Upper lobe of right lung (tissue), 1 donor: ENCODE measurements around the gene TACC2. TPM values are rescaled to one million over a fixed set of nuclear protein-coding genes. Genes with fewer than 3 reads are reported as not detected.
A peak's percentile ranks its signal among the peaks of the same experiment; 100 is the strongest.

Experiments used
- ATAC-seq: fragments of 200-7000 bp; cut with Tn5 transposase; one replicate; pipeline ENCODE4 v1.9.1; 2020; ENCODE audit warnings: mild to moderate bottlenecking, moderate library complexity
- DNase-seq: peaks from one replicate; pipeline ENCODE4 v3.0.0-alpha.2; 2020
- H3K27ac ChIP-seq: fragments of 200-600 bp; one replicate; pipeline ENCODE4 v1.8.0; 2022
- H3K27me3 ChIP-seq: fragments of 200-600 bp; one replicate; pipeline ENCODE4 v1.8.0; 2022; ENCODE audit warnings: mild to moderate bottlenecking
- H3K36me3 ChIP-seq: fragments of 200-600 bp; one replicate; pipeline ENCODE4 v1.8.0; 2022
- H3K4me1 ChIP-seq: fragments of 200-600 bp; one replicate; pipeline ENCODE4 v1.8.0; 2022
- H3K4me3 ChIP-seq: fragments of 200-600 bp; one replicate; pipeline ENCODE4 v1.8.0; 2022; ENCODE audit warnings: mild to moderate bottlenecking
- H3K9me3 ChIP-seq: fragments of 200-600 bp; one replicate; pipeline ENCODE4 v1.8.0; 2022
- intact Hi-C: fragments of 100-400 bp; cut with DNase I; formaldehyde crosslinking; loops from one replicate; pipeline ENCODE4 v1.11.0; 2022
- total RNA-seq: library from RNA; stranded (reverse); fragmentation: NEBNext Ultra II Directional; extraction: Animal tissue kit (Norgen Biotek cat#: 25700); gene quantifications from one replicate; pipeline ENCODE4 v1.2.1, GENCODE V29; 2021
- TF ChIP-seq, protein P1 (sequence below): fragments of 200-600 bp; IDR thresholded peaks from one replicate; pipeline ENCODE4 v1.8.0; 2022; ENCODE audit warnings: antibody characterized with exemption
- donor health status: DM: no; HTN: yes; CAD: no; lungs with severe emphysema.

The TACC2 gene
- total RNA-seq, 1 donor from 2014 or later: 236 TPM

DNA sequence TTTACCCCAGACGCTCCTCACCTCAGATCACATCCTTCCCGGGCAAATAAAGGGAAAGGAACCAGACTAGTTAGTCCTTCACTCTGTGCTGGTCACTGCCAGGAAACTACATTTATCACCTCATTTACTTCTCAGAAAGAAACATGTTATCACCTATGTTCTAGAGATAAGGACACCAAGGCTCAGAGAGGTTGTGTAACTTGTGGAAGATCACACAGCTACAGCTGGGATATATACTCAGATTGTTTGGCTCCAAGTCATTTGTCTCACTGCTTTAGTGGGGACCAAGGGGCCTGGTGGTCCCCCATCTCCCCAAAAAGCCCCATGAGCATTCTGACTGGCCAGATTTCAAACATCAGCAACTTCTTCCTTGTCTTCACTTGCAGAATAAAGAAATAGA, 264.6 kb downstream of the TACC2 start:
- peaks cover 49% of the 10 kb centered on the region for H3K36me3 ChIP-seq
- no peak overlapping the region for H3K4me3 ChIP-seq
- no peak for ATAC-seq
- no peaks in the 10 kb centered on the region for H3K9me3 ChIP-seq
- intact Hi-C loops: no loop called here
- no peak for DNase-seq
- H3K4me1 ChIP-seq: no peaks in the 10 kb centered on the region
- TF ChIP-seq, protein P1, sequence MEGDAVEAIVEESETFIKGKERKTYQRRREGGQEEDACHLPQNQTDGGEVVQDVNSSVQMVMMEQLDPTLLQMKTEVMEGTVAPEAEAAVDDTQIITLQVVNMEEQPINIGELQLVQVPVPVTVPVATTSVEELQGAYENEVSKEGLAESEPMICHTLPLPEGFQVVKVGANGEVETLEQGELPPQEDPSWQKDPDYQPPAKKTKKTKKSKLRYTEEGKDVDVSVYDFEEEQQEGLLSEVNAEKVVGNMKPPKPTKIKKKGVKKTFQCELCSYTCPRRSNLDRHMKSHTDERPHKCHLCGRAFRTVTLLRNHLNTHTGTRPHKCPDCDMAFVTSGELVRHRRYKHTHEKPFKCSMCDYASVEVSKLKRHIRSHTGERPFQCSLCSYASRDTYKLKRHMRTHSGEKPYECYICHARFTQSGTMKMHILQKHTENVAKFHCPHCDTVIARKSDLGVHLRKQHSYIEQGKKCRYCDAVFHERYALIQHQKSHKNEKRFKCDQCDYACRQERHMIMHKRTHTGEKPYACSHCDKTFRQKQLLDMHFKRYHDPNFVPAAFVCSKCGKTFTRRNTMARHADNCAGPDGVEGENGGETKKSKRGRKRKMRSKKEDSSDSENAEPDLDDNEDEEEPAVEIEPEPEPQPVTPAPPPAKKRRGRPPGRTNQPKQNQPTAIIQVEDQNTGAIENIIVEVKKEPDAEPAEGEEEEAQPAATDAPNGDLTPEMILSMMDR: no peak
- no peak overlapping the region for H3K27ac ChIP-seq
- no peaks in the 10 kb centered on the region for H3K27me3 ChIP-seq

GRCh38 chr10:122254831-122255230, 265.9 kb downstream of the TACC2 start:
- Histone ChIP-seq H3K4me1 (no peaks in the 10 kb centered on the region), H3K27ac (no peak overlapping the region), H3K36me3 (peaks cover 36% of the 10 kb centered on the region), H3K9me3 (no peaks in the 10 kb centered on the region), H3K27me3 (no peaks in the 10 kb centered on the region), H3K4me3 (no peak overlapping the region)
- intact Hi-C loops: no loop called here
- DNase-seq (no peak), ATAC-seq (no peak)
- TF ChIP-seq, protein P1: no peak

- no peaks in the 10 kb centered on the region for H3K27me3 ChIP-seq
- H3K27ac ChIP-seq: no peak overlapping the region
- DNase-seq (no peak), ATAC-seq (no peak)
- peaks cover 36% of the 10 kb centered on the region for H3K36me3 ChIP-seq
- intact Hi-C loops: no loop called here
- no peaks in the 10 kb centered on the region for H3K4me1 ChIP-seq
- H3K4me3 ChIP-seq: no peak overlapping the region
- no peaks in the 10 kb centered on the region for H3K9me3 ChIP-seq
- TF ChIP-seq, protein P1: no peak
Observed at GRCh38 chr10:122255509-122256301, 266.7 kb downstream of the TACC2 start.

DNA sequence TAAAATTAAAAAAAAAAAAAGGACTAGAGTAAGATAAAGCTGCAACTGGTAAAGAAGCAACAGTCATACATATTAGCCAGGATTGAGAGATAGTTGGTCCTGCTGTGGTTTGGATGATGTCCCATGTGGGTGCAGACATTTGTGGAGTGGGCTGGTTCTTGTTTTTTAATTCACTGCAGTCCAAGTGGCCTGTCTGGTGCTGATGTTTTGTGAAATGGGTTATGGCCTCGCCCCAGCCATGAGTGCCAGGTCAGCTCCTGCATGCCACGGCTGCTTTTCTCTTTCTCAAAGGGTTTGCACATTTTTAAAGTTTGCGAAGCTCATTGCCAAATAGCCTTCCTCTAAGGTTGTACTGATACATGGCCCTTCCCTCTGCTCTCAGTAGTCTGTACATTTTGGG, 268.1 kb downstream of the TACC2 start:
- no peaks in the 10 kb centered on the region for H3K4me1 ChIP-seq
- H3K4me3 ChIP-seq: no peak overlapping the region
- H3K9me3 ChIP-seq: no peaks in the 10 kb centered on the region
- intact Hi-C loops: no loop called here
- H3K27me3 ChIP-seq: no peaks in the 10 kb centered on the region
- TF ChIP-seq, protein P1: no peak
- ATAC-seq (no peak), DNase-seq (no peak)
- H3K36me3 ChIP-seq: peaks cover 24% of the 10 kb centered on the region
- H3K27ac ChIP-seq: no peak overlapping the region

GRCh38 chr10:122258136-122259074, 269.4 kb downstream of the TACC2 start:
- Histone ChIP-seq H3K4me3 (no peak overlapping the region), H3K4me1 (no peaks in the 10 kb centered on the region), H3K27me3 (no peaks in the 10 kb centered on the region), H3K9me3 (no peaks in the 10 kb centered on the region), H3K27ac (no peak overlapping the region), H3K36me3 (peaks cover 21% of the 10 kb centered on the region)
- TF ChIP-seq, protein P1: no peak
- ATAC-seq: peak; percentile 50
- intact Hi-C loops: no loop called here
- DNase-seq: no peak
